ENCODE results near the gene EGFL8. TPM values are rescaled to one million over a fixed set of nuclear protein-coding genes. Genes with fewer than 3 reads are reported as not detected.

EGFL8 gene
- polyA plus RNA-seq, 1 experiment, result 4.0 TPM

DNA sequence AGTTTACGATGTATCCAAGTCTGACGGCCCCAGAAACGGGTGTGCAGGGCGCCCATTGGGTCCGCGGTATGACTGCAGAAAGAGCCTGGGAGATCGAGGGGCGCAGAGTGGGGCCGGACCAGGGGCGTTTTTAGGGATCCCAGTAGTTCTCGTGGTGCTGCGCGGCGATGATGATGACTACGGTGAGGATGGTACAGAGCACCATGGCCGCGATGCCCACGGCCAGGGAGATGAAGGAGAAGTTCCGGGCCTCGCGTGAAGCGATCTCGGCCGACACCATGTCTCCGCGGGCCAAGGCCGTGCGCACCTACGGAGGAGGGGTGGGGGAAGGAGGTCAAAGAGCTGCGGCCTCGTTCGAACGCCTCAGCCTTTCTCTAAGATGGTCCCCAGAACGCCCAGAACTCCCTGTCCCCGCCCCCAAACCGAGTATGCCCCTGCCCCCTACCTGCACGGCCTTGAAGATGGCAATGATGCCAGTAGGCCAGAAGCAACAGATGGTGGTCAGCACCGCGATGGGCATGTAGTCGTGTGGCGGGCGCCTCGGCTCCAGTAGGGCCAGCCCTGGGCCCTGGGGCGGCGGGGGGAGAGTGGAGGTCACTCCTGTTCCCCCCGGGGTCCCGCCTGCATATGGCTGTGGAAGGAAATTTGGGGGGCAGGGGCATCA is 15.2 kb upstream of the EGFL8 start:
- DNase-seq (ENCODE audit: low read depth), result no peak
- peaks cover 6% of the 10 kb centered on the region for H3K36me3 ChIP-seq (ENCODE audit: control insufficient read depth, insufficient read depth, low read length)
- no peak overlapping the region for H3K4me3 ChIP-seq (ENCODE audit: low read depth, low read length)
- H3K27me3 ChIP-seq (ENCODE audit: control insufficient read depth, insufficient read depth, low read length), result no peaks in the 10 kb centered on the region
- TF ChIP-seq, protein P1, sequence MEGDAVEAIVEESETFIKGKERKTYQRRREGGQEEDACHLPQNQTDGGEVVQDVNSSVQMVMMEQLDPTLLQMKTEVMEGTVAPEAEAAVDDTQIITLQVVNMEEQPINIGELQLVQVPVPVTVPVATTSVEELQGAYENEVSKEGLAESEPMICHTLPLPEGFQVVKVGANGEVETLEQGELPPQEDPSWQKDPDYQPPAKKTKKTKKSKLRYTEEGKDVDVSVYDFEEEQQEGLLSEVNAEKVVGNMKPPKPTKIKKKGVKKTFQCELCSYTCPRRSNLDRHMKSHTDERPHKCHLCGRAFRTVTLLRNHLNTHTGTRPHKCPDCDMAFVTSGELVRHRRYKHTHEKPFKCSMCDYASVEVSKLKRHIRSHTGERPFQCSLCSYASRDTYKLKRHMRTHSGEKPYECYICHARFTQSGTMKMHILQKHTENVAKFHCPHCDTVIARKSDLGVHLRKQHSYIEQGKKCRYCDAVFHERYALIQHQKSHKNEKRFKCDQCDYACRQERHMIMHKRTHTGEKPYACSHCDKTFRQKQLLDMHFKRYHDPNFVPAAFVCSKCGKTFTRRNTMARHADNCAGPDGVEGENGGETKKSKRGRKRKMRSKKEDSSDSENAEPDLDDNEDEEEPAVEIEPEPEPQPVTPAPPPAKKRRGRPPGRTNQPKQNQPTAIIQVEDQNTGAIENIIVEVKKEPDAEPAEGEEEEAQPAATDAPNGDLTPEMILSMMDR (IDR thresholded peaks at IDR 0.05; ENCODE audit: insufficient read depth, low read depth, low read length), result no peak
- CTCF ChIA-PET, result no interaction called here
- POLR2A ChIA-PET, result no interaction called here

DNA sequence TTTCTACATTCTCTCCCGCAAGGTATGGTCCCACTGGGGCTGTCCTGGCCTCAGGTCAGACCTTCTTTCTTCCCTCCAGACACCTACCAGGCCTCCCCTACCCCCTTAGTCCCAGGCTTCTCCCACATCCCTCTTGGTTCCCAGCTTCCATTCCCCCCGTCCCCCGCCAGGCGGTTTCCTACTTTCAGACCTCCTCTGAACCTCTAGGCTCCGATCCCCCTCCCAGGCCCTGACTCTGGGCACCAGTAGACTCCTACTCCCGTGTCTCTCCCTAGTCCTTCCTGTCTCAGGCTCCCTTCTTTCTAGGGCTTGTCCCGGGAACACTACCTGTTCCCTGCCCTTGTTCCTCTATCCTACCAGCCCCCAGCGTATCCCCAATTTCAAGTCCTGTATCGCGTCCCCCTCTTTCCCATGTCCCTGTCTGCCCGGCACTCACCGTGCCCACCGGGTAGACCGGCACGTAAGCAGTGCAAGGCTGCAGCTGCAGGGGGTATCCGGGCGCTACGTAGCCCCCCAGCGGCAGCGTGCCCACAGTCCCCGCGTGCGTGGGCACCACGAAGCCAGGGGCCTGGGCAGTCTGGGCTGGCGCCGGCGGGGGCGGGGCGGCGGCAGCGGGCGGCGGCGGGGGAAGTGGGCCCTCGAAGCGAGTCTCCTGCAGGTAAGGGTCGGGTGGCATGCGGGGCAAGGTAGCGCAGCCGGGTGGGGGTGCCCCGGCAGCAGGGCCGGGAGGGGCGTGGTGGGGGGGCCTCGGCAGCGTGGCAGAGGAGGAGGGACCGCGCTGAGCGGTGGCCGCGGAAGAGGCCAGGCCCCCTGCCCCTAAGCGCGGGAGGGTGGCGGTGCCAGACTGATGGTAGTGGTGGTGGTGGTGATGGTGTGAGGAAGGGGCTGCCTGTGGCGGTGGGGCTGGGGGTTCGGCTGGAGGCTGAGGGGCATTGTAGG is 14.2 kb upstream of the EGFL8 start:
- TF ChIP-seq, protein P1 (IDR thresholded peaks at IDR 0.05; ENCODE audit: insufficient read depth, low read depth, low read length), result no peak
- POLR2A ChIA-PET, result no interaction called here
- DNase-seq (ENCODE audit: low read depth), result no peak
- Histone ChIP-seq H3K4me3 (ENCODE audit: low read depth, low read length) (peak overlapping the region; percentile 10), H3K36me3 (ENCODE audit: control insufficient read depth, insufficient read depth, low read length) (peaks cover 6% of the 10 kb centered on the region), H3K27me3 (ENCODE audit: control insufficient read depth, insufficient read depth, low read length) (no peaks in the 10 kb centered on the region)
- CTCF ChIA-PET, result interaction anchor here (2.1 to 3.4 kb wide), 2 partner anchors 20 to 32 kb away, joined by 11 to 16 read pairs; partner anchors contain the start of gene FKBPL

DNA sequence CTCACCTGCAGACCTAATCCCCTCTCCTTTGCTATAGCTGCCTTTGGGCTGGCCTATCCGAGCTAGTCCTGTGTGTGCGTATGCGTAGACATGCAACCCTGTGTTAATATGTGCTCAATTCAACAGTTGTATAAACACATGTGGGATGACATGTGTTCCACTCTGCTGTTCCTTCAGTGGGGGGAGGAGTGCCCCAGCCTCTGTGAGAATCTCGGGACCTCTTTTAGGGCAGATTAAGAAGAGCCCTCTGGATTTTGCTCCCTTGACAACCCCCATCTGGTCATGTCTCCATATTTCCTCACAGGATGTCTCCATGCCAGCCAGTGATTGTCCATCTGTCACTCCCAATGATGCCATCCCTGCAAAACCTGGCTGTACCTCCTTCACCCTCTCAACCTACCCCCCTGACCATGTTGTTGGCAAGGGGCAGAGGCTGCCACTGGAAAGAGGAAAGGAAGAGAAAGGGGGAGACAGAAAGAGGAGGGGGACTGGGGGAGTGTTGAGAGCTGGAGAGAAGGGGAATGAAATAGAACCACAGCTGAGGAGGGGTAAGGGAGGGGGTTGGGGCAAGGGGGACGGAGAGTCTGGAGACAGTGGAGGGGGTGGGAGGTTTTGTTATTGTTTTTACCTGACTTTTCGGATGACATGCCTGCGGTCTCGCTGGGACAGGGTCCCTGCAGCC is 13.1 kb upstream of the EGFL8 start:
- Histone ChIP-seq H3K36me3 (ENCODE audit: control insufficient read depth, insufficient read depth, low read length) (peaks cover 6% of the 10 kb centered on the region), H3K27me3 (ENCODE audit: control insufficient read depth, insufficient read depth, low read length) (no peaks in the 10 kb centered on the region), H3K4me3 (ENCODE audit: low read depth, low read length) (peak overlapping the region; percentile 56)
- TF ChIP-seq, protein P1 (IDR thresholded peaks at IDR 0.05; ENCODE audit: insufficient read depth, low read depth, low read length), result no peak
- POLR2A ChIA-PET, result no interaction called here
- CTCF ChIA-PET, result interaction anchor here (2.1 to 3.4 kb wide), 2 partner anchors 22 to 33 kb away, joined by 11 to 16 read pairs; partner anchors contain the start of gene FKBPL
- no peak for DNase-seq (ENCODE audit: low read depth)

DNA sequence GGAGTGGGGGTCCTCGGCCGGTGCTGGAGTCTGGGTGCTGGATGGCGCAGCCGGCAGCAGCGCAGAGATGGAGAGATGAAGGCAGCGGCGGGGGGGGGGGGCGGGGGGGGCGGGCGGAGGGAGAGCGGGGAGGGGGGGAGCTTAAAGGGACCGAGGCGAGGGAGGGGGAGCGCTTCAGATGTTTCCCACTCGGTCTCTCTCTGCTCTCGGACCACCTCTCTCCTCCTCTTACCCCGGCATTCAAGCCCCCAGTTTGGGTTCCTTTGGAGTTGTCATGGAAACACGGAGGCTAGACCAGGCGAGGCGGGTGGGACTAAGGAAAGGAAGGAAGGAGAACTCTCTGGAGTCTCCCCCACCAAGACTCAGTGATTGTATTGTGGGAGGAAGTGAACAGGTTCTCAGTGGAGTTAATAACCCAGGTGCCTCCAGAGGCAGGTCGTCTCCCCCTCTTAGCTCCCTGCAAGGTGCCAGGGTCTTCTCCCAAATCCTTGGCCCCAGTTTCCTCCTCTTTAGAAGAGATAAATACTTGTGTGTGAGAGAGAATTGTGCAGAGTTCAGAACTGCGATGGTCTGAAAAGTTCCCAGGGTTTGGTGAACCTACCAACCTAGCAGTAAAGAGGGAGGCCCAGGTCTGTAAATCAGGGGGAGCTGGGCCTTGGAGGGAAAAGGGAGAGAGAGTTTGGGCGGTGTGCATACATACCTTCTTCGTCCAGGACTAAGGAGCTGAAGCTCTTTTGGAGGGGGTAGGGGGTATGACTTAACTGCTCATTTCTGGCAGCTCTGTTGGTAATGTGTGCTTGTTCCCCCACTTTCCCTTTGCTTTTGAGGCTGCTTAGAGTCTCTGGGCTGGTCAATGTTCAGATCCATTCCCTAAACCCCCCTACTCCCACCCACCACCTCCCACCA is 12.3 kb upstream of the EGFL8 start, which contains the start of gene PRRT1:
Gene PRRT1 (minus strand): TSS at position 77 of the 906 bp plus-strand sequence. CDS start 112 bp downstream, outside the sequence.
- TF ChIP-seq, protein P1 (IDR thresholded peaks at IDR 0.05; ENCODE audit: insufficient read depth, low read depth, low read length), result no peak
- CTCF ChIA-PET, result interaction anchor here (2.1 to 3.4 kb wide), 2 partner anchors 22 to 34 kb away, joined by 11 to 16 read pairs; partner anchors contain the start of gene FKBPL
- Histone ChIP-seq H3K36me3 (ENCODE audit: control insufficient read depth, insufficient read depth, low read length) (peaks cover 8% of the 10 kb centered on the region), H3K4me3 (ENCODE audit: low read depth, low read length) (peak within 1 kb of the TSS; percentile 71), H3K27me3 (ENCODE audit: control insufficient read depth, insufficient read depth, low read length) (no peaks in the 10 kb centered on the region)
- no peak for DNase-seq (ENCODE audit: low read depth)
- POLR2A ChIA-PET, result interaction anchor here (0.6 kb wide), 2 partner anchors 234 to 1969 kb away, joined by 3 to 7 read pairs; no protein-coding TSS in a partner anchor
